GM12875 (cell line): ENCODE results near the gene PFKFB2.
A peak's percentile ranks its signal among the peaks of the same experiment; 100 is the strongest.

Experiments used
- H3K4me3 ChIP-seq: one replicate; pipeline ENCODE4 v1.5.1; 2011; ENCODE audit warnings: low read depth, low read length, control low read depth
- CTCF ChIP-seq: IDR thresholded peaks from 2 replicates; pipeline ENCODE4 v1.5.1; 2011; ENCODE audit warnings: low read depth, mild to moderate bottlenecking, control low read depth, inconsistent platforms, low read length, moderate library complexity, borderline replicate concordance; ENCODE audit not compliant: insufficient read depth

PFKFB2 gene

GRCh38 chr1:207045453-207045852, 7.6 kb upstream of the PFKFB2 start:
- H3K4me3 ChIP-seq = no peak overlapping the region

GRCh38 chr1:207047505-207047904, 5.6 kb upstream of the PFKFB2 start:
- no peak for TF ChIP-seq CTCF
- H3K4me3 ChIP-seq = no peak overlapping the region

More at GRCh38 chr1:207045453-207045852, 7.6 kb upstream of the PFKFB2 start:
- TF ChIP-seq CTCF = no peak

- no peak overlapping the region for H3K4me3 ChIP-seq
- TF ChIP-seq CTCF = no peak
These were observed 5.0 kb upstream of the PFKFB2 start for GRCh38 chr1:207048041-207048440.

GRCh38 chr1:207049054-207049453, 4.0 kb upstream of the PFKFB2 start:
- TF ChIP-seq CTCF = no peak
- no peak overlapping the region for H3K4me3 ChIP-seq

GRCh38 chr1:207049514-207049913, 3.6 kb upstream of the PFKFB2 start:
- no peak for TF ChIP-seq CTCF
- H3K4me3 ChIP-seq = no peak overlapping the region

GRCh38 chr1:207049974-207050391, 3.1 kb upstream of the PFKFB2 start:
- peak overlapping the region; percentile 66 for H3K4me3 ChIP-seq
- peak; percentile 66; the same call in 1 of the 2 replicates for TF ChIP-seq CTCF

- no peak for TF ChIP-seq CTCF
These were observed 2.4 kb upstream of the PFKFB2 start for GRCh38 chr1:207050480-207051190.

More at GRCh38 chr1:207050480-207051190, 2.4 kb upstream of the PFKFB2 start:
- H3K4me3 ChIP-seq = peak overlapping the region; percentile 66
